ENCODE results near the gene HOGA1.
"Not testable (repeated sequence)": the region's sequence is repeated elsewhere in the genome, so short reads cannot be mapped to it uniquely, and the experiment has no call there.

The HOGA1 gene

GRCh38 chr10:97612386-97612785 is 28.2 kb downstream of the HOGA1 start:
- DNase-seq = peak; percentile 30

DNA sequence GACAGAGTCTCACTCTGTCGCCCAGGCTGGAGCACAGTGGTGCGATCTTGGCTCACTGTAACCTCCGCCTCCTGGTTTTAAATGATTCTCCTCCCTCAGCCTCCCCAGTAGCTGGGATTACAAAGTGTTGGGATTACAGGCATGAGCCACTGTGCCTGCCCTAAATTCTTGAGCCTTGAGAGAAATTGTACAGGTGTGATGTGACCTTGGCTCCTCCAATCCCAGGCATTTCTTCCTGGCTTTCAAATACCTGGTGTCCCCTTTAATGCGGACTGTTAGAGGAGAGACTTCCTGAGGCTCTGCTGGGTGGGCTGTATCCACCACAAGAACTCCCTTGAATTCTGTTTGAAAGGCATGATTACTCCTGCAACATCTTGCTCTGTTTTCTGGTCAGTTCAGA is 34.1 kb downstream of the HOGA1 start:
- DNase-seq = no peak

DNA sequence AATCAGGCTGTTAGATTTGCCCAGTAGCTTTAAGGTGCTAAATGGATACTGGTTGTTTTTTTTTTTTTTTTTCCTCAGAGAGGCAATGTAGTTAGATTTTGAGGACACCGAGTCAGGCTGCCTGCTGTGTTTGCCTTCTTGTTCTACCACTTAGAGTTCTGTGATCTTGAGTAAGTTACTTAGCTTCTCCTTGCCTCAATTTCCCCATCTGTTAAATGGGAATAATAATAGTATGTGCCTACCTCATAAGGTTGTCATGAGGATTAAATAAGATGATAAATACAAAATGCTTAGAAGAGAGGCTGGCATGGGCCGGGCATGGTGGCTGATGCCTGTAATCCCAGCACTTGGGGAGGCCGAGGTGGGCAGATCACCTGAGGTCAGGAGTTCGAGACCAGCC is 34.5 kb downstream of the HOGA1 start:
- no peak for DNase-seq

GRCh38 chr10:97623277-97623676 is 39.1 kb downstream of the HOGA1 start:
- no peak for DNase-seq

GRCh38 chr10:97627731-97628130 is 43.5 kb downstream of the HOGA1 start:
- DNase-seq = no peak

GRCh38 chr10:97628228-97628627 is 44.0 kb downstream of the HOGA1 start:
- no peak for DNase-seq

- no peak for DNase-seq
Measured at GRCh38 chr10:97629289-97629688, 45.1 kb downstream of the HOGA1 start.

DNA sequence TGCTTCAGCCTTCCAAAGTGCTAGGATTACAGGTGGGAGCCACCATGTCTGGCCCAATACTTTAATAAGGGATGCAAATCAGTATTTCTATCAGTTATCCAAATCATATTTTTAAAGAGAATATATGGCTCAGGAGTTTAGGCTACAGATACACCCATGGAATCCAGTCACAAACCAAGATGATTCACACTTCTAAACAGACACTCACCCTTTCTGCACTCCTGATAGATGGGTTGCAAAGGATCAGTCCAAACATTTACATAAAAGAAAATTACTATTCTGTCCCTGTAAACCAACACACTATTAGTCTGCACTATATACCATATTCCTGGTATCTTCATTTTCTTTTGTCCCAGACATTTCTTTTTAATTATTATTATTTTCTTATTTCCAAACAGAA is 46.9 kb downstream of the HOGA1 start:
- no peak for DNase-seq

DNA sequence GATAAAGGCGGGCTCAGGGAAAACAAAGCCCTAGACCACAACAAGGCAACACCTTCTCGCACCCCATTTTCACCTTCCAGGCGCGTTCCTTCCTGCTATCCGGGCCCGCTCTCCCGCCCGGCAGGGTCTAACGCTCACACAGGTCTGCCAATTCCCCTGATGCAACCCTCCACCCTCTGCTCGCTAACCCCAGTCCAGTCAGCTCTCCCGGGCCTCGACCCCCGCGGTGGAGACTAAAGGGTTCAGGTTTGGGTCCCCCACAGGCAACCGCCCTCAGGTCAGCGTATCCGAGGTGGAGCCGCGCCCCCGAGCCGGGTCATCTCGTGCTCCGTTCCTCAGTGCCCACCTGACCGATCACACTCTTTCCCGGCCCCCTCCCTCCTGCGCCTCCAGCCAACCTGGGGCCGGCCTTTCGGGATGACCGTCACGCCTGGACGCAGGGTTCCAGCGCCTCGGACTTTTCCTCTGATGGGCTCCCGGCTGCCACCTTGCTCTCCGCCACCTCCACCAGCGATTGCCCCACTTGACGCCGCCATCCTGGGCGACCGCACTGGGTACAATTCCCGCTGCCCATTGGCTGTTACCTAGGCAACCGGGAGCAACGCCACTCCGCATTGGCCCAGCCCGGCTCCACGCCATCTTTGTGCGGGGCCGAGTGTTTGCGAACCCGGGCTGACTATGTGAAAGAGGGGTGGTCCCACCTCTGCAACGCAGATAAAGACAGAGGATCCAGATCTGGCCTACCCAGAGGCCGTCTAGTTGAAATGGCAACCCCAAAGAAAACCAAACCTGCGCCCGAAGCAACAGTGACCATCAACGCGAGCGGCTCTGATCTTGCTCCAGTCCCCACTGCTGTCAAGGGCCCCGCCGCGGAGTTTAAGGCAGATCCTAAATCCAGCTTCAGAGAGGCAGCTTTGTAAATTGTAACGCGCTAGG is 49.0 kb downstream of the HOGA1 start, which contains the start of gene MORN4:
Gene MORN4, minus strand, starts transcription at position 552 of the 936 bp plus-strand sequence. CDS start 13,847 bp downstream, outside the sequence.
- peak; percentile 95 for DNase-seq

- no peak for DNase-seq
Measured at GRCh38 chr10:97633921-97634320, 49.7 kb downstream of the HOGA1 start.

DNA sequence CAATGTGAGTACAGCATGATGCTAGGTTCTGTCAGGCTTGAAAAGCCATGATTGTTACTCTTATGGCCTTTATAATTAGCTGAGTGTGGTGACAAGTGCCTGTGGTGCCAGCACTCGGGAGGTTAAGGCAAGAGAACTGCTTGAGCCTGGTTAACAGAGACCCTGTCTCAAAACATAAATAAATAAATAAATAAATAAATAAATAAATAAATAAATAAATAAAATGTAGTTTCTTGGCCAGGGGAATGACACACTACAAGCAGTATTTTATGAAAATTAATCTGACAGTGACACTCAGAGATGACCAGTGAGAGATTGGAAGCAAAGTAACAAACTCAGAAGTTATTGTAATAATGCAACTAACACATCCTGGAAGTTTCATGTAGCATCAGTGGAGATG is 51.4 kb downstream of the HOGA1 start:
- no peak for DNase-seq

DNA sequence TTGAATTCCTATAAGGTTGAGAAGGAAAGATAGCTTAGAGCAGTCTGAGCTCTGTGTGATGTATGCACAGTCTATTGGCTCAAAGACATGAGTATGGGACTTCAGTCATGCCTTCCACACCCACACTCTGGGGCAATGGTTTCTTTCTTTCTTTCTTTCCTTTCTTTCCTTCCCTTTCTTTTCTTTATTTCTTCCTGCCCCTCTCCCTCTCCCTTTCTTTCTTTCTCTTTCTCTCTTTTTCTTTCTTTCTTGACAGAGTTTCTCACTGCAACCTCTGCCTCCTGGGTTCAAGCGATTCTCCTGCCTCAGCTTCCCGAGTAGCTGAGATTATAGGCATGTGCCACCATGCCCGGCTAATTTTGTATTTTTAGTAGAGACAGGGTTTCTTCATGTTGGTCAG is 54.9 kb downstream of the HOGA1 start:
- DNase-seq = not testable (repeated sequence)

- DNase-seq = peak; percentile 99
Measured at GRCh38 chr10:97640174-97640867, 56.1 kb downstream of the HOGA1 start, which contains the start of gene PI4K2A. PI4K2A (plus strand) TSS chr10:97640671; CDS start chr10:97640743, 72 bp downstream.

GRCh38 chr10:97640868-97641811 is 57.0 kb downstream of the HOGA1 start:
- DNase-seq = peak; percentile 47

GRCh38 chr10:97642471-97643159 is 58.4 kb downstream of the HOGA1 start:
- DNase-seq = not testable (repeated sequence)

- no peak for DNase-seq
Measured at GRCh38 chr10:97643441-97643985, 59.3 kb downstream of the HOGA1 start.

GRCh38 chr10:97644936-97645335 is 60.7 kb downstream of the HOGA1 start:
- DNase-seq = no peak

- DNase-seq = no peak
Measured at GRCh38 chr10:97647556-97647955, 63.4 kb downstream of the HOGA1 start.

GRCh38 chr10:97648562-97649404 is 64.6 kb downstream of the HOGA1 start:
- DNase-seq = no peak

DNA sequence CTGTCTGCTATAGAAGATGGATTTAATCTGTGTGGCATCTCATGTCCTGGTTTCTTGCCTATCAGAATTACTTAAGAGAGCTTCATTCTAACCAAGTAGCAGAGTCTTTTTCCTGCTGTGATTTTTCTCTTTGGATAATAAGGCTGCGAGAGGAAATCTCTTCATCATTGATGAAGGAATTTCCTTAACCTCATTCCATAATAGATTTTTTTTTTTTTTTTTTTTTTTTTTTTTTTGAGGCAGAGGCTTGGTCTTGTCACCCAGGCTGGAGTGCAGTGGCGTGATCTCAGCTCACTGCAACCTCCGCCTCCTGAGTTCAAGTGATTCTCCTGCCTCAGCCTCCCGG is 65.2 kb downstream of the HOGA1 start:
- not testable (repeated sequence) for DNase-seq

- DNase-seq = no peak
Measured at GRCh38 chr10:97650726-97651125, 66.5 kb downstream of the HOGA1 start.
